Stimulated activated CD4-positive, alpha-beta T cell treated with anti-CD3 and anti-CD28 coated beads, Interleukin-15, amount 100 ng/mL, for 1 hour (primary cell): ENCODE measurements around the gene NFE2L1.

Experiments
- DNase-seq, 2 donors: peaks; one replicate each; pipeline ENCODE4 v3.0.0-alpha.2; 2020; ENCODE audit warnings: low read depth in 1 of 2, low spot score in 1 of 2

The NFE2L1 gene

GRCh38 chr17:48106802-48107136, 58.6 kb downstream of the NFE2L1 start:
- no peak for DNase-seq

- peak; percentile 86 to 88 for DNase-seq
Observed at GRCh38 chr17:48107137-48108055, 59.2 kb downstream of the NFE2L1 start, which contains the start of gene SNX11. SNX11 (plus strand) TSS chr17:48107766; CDS start chr17:48112044, 4,278 bp downstream.

GRCh38 chr17:48110761-48111160, 62.6 kb downstream of the NFE2L1 start:
- DNase-seq = no peak
